Inflammatory macrophage treated with lipopolysaccharide for 4 hours (primary cell): ENCODE measurements around the gene SPDL1.
"Not testable (repeated sequence)": the region's sequence is repeated elsewhere in the genome, so short reads cannot be mapped to it uniquely, and the experiment has no call there.

Experiments
- DNase-seq: peaks from one replicate; pipeline ENCODE4 v3.0.0-alpha.2; 2020

The SPDL1 gene

GRCh38 chr5:169577951-169578350, 5.6 kb upstream of the SPDL1 start:
- DNase-seq: no peak

DNA sequence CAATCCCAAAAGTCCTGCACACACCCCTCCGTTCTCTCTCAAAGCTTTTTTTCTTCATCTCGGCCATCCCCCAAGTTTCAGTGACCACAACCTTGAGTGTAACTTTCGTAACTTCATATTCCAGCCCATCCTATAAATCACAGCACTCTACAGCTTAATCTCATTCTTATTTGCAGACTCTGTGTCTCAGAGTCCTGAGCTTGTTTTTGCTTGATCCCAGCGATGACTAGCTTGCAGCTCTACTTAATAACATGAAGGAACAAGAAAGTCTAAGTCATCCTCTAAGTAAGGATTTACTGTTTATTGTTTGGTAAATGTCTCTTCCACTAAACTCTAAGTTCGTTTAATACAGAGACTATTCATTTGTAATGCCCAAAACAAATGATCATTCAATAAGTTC, 2.6 kb upstream of the SPDL1 start:
- DNase-seq: no peak

- peak; percentile 70 for DNase-seq
These were observed 1.9 kb upstream of the SPDL1 start for GRCh38 chr5:169581580-169582227.

DNA sequence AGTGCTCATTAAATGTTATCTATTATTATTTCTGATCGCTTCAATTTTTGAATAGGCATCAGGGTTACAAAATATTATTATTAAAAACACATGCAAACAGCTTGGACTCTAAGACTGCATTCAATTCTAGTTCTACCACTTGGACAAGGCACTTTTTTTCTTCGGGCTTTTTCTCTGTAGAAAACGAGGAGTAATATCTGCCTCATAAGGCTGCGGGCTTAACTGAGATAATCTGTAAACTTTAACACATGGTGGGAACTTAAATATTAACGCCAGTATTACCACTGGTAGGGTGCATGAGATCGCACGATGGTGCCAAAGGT, 511 bp upstream of the SPDL1 start:
- DNase-seq: no peak

DNA sequence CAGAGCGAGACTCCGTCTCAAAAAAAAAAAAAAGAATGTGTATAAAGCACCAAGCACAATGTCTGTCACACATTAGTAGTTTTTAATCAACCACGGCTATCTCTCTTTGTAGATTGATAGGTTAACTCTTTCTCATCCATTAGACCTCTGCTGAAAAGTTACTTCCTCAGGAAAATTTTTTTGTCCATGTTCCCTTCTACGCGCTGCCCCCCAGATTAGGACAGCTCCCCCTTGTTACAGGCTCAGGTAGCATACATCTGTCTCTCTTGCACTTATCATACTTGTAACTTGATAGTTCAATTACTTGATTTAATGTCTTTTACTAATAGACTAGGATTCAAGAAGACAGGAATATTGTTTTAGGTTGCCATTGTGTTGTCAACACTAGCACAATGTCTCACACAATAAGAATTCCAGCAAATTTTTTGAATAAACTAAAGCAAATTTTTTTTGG, 1.5 kb downstream of the SPDL1 start:
- no peak for DNase-seq

DNA sequence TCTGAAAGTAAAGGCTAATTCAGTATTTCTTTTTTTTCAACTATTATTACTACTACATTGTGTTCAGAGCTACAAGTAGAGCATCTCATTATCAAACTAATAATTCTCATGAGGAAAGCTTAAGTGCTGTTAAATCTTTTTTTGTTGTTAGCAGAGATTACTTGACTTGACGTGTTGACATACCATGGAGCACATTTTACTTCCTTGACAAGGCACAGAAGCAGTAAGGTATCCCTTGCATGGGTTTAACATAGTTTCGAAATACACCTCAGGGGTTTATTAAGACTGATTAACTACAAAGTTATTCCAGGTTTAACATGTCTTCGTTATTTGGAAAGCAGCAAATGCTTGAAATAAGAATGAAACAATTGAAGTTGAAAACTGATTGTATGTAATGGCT, 7.0 kb downstream of the SPDL1 start:
- no peak for DNase-seq

DNA sequence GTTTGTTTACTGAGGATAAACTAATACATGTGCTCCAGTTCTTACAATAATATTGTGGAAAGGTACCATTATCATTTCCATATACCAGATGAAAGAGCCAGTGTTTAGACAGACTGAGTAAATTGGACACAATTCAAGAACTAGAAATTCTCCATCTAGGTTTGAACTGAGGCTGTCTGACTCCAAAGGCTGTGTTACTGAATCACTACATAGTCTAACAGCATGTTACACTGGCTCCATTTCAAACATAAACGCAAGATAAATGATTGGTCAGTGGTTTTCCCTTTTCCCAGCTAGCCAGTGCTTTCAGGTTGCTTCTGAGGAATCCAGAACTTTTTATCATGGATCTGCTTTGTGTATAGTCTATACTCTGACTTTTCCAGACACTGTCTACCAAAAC, 8.1 kb downstream of the SPDL1 start:
- no peak for DNase-seq

DNA sequence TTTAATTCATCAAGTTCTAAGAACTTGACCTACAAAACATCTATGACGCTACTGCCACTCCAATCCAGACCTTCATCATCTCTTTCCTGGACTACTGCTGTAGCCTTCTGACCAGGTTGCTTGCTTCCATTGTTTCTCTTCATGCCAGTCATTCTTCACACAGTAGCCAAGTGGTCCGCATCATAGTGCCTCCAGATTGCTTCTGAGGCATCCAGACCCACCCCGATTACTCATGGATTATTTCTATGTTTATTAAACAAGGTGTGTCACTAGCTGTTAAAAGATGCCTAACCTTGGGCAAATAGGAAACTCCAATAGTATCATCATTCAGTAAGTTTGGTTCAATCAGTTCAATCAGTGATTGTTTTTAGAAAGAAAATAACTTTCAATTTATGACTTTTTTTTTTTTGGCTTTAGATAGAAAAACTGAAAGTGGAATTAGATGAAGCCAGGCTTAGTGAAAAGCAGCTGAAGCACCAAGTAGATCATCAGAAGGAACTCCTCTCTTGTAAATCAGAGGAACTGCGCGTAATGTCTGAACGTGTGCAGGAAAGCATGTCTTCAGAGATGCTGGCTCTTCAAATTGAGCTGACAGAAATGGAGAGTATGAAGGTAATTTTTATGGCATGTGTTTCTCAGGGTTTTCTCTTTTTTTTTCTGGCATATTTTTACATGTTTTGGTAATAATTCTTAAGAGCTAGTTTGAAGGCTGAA, 9.5 kb downstream of the SPDL1 start:
- no peak for DNase-seq

DNA sequence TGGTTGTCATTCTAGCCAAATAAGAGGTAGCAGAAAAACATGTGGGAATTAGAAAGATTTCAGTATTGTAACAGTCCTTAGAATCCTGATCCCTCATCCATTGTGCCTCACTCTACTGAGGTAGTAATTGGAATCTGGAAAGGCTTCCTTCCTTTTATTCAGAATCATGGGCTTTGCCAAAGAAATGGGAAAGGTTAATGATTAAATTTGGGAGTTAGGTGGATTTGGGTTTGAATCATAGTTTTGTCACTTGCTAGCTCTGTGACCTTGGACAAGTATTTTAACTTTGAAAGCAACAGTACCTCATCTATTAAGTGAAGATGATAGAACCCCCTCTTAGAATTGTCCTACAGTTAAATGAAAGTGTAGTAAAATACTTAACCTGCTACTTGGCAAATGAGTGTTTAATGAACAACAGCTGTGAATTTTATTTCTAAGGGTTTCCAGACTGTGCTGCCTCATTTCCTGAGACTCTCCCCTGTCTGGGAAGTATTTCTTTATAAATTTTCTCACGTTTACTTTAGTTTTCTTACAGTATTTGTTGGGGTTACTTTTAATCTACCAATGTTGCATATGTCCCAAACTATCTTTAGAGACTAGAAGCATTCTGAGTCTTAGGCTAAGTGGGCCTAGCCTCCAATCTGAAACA, 11.7 kb downstream of the SPDL1 start:
- no peak for DNase-seq

GRCh38 chr5:169599451-169599850, 15.9 kb downstream of the SPDL1 start:
- no peak for DNase-seq

GRCh38 chr5:169602535-169602934, 19.0 kb downstream of the SPDL1 start:
- no peak for DNase-seq

DNA sequence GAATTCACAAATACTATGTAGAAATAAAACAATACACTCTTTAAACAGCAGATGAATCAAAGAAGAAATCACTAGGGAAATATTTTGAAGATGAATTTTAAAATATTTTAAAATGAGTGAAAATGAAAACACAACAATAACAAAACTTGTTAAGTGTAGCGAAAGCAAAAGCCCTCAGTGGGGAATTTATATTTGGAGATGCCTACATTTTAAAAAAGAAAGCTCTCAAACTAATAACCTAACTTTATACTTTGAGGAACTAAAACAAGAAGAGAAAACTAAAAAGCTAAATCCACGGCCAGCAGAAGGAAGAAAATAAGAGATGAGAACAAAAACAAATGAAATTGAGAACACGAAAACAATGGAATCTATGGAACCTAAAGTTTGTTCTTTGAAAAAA, 22.7 kb downstream of the SPDL1 start:
- DNase-seq: no peak

DNA sequence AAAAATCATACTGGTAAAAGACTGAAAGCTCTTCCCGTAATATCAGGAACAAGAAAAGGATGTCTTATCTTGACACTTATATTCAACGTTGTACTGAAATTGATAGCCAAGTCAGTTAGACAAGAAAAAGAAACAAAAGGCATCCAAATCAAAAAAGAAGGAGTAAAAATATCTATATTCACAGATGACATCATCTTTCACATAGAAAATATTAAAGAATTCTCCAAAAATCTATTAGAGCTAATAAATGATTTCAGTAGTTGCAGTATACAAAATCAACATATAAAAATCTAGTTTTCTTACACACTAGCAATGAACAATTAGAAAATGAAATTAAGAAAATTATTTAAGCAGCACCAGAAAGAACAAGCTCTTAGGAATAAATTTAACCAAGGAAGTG, 24.3 kb downstream of the SPDL1 start:
- no peak for DNase-seq

- DNase-seq: no peak
These were observed 26.1 kb downstream of the SPDL1 start for GRCh38 chr5:169609716-169610115.

DNA sequence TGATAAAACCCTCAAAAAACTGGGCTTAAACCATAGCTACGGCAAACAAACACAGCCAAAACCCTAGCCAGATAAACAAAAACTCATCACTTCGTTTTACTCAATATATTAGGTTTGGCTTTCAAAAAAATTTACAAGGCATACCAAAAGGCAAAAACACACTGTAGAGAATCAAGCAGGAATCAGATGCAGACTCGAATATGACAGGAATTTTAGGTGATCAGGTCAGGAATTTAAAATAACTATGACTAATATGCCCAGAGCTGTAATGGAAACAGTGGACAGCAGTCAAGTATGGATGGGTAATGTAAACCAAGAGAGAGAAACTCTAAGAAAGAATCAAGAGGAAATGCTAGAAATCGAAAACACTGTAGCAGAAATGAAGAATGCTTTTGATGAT, 27.0 kb downstream of the SPDL1 start:
- no peak for DNase-seq

- DNase-seq: peak; percentile 4
These were observed 32.0 kb downstream of the SPDL1 start for GRCh38 chr5:169615561-169615960.

DNA sequence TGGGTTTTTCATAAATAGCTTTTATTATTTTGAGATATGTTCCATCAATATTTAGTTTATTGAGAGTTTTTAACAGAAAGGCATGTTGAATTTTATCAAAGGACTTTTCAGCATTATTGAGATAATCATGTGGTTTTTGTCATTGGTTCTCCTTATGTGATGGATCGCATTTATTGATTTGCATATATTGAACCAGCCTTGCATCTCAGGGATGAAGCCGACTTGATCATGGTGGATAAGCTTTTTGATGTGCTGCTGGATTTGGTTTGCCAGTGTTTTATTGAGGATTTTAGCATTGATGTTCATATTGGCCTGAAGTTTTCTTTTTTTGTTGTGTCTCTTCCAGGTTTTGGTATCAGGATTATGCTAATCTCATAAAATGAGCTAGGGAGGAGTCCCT, 40.7 kb downstream of the SPDL1 start:
- DNase-seq: not testable (repeated sequence)

DNA sequence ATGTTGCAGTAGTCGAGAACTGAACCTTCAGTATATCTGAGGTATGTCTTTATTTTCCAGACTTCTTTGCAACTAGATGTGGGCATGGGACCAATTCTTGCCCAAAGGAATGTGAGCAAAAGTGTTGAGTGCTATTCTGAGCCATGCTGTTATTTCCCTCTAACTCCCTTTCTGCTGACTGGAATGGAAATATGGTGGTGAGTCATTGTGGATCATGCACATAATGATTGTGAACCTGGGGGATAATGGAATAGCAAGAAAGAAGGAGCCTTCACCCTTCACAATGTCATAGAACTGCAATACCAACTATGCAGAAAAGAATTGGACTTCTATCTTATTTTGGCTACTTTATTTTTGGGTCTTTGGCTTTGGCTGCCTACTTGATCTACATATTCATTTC, 43.2 kb downstream of the SPDL1 start:
- DNase-seq: no peak

GRCh38 chr5:169627551-169627950, 44.0 kb downstream of the SPDL1 start:
- no peak for DNase-seq

DNA sequence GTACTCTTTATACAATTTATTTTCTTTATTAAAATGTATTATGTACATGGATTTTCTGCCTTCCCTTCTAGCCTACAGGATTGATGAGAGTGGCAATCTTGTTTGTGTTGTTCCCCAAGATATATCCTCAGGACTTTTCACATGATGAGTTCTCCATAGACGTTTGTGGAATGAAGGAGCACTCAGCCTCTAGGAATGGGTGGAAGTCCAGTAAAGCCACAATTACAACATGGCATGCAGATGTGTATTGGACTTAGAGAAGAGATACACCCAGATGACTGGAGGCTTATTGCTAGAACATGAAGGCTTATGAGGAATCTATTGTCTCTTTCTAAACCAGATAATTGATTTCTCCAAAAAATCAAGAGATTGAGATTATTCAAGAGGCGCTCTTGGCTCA, 45.3 kb downstream of the SPDL1 start:
- no peak for DNase-seq

GRCh38 chr5:169629847-169630548, 46.4 kb downstream of the SPDL1 start:
- no peak for DNase-seq

GRCh38 chr5:169631360-169631759, 47.8 kb downstream of the SPDL1 start:
- peak; percentile 44 for DNase-seq

- no peak for DNase-seq
These were observed 49.4 kb downstream of the SPDL1 start for GRCh38 chr5:169632946-169633345.

DNA sequence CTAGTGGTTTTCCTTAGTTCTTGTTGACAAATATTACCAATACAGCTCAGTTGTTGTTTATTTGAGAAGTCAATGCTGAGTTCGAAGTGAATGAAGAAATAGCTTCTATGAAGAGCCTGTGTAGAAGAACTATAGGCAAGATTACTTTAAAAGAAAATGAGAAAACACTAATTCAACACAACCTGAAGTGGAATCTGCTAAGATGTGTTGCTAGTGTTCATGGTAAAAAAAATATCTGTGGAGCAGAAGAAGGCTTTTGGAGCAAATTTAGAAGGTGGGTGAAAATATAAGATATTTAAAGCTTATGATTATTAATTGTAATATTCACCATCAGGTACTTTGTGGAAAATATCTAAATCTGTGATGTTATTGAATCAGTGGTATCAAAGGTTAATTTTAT, 51.0 kb downstream of the SPDL1 start:
- DNase-seq: no peak
